GM19328 (cell line): ENCODE measurements around the gene SLC2A9.

ENCODE experiments used
- ATAC-seq: cut with Tn5 transposase; IDR thresholded peaks from one replicate; pipeline ENCODE4 v1.9.1; 2021; ENCODE audit warnings: mild to moderate bottlenecking, moderate library complexity; ENCODE audit not compliant: unreplicated experiment

SLC2A9 gene

GRCh38 chr4:10020871-10021652 lies at the start of gene SLC2A9:
TSS of gene SLC2A9 (minus strand) at chr4:10021497. CDS start at chr4:10021429, 68 bp downstream.
- no peak for ATAC-seq

GRCh38 chr4:10069075-10069642 lies 47.9 kb upstream of the SLC2A9 start:
- ATAC-seq, result no peak

- ATAC-seq, result no peak
These were observed 45.7 kb upstream of the SLC2A9 start for GRCh38 chr4:10066670-10067651.

- no peak for ATAC-seq
These were observed 44.9 kb upstream of the SLC2A9 start for GRCh38 chr4:10066206-10066605.

GRCh38 chr4:10063544-10064300 lies 42.4 kb upstream of the SLC2A9 start:
- no peak for ATAC-seq

- ATAC-seq, result no peak
These were observed 40.5 kb upstream of the SLC2A9 start for GRCh38 chr4:10061650-10062415.

DNA sequence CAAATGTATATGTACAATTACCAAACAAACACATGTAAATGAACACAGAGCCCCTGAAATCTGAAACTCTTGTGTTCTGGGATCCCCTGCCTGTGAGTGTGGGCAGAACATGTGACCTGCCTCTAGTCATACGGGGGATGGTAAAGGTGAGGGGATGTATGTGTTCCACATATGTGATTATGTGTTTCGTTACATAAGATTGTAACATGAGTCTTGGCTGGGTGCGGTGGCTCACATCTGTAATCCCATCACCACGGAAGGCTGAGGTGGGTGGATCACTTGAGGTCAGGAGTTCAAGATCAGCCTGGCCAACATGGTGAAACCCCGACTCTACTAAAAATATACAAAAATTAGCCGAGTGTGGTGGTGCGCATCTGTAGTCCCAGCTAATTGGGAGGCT lies 37.1 kb upstream of the SLC2A9 start:
- ATAC-seq, result no peak

GRCh38 chr4:10057023-10057395 lies 35.7 kb upstream of the SLC2A9 start:
- no peak for ATAC-seq

DNA sequence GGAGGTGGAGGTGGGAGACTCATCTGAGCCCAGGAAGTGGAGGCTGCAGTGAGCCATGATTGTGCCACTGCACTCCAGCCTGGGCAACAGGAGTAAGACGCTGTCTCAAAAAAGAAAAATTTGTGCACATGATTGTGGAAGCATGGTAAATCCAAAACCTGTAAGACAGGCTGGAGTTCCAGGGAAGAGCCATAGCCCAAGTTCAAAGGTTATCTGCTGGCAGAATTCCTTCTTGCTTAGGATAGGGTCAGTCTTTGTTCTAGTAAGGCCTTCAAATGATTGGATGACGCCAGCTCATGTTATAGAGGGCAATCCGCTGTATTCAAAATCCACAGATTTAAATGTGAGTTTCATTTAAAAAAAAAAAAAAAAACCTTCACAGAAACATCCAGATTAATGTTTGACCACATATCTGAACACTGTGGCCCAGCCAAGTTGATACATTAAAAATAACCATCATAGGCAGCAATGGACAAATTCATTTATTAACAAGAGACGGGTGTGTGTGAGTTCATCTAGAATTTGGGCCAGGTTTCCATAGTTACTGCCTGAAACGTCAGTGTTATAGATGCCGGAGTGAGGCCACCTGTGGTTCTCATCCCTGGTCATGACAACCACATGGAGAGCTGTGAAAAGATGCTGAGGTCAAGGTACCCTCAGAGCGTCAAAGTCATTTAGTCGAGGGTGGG lies 35.2 kb upstream of the SLC2A9 start:
- no peak for ATAC-seq

DNA sequence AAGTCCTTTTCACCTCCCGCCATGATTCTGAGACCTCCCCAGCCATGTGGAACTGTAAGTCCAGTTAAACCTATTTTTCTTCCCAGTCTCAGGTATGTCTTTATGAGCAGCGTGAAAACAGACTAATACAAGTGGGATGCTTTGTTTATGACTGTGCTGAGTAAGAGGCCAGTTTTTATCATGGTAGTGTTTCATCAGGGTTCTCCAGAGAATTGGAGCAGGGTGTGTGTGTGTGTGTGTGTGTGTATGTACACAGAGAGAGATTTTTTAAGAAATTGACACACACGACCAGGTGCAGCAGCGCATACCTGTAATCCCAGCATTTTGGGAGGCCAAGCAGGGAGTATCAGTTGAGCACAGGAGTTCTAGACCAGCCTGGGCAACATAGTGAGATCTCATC lies 34.6 kb upstream of the SLC2A9 start:
- no peak for ATAC-seq

DNA sequence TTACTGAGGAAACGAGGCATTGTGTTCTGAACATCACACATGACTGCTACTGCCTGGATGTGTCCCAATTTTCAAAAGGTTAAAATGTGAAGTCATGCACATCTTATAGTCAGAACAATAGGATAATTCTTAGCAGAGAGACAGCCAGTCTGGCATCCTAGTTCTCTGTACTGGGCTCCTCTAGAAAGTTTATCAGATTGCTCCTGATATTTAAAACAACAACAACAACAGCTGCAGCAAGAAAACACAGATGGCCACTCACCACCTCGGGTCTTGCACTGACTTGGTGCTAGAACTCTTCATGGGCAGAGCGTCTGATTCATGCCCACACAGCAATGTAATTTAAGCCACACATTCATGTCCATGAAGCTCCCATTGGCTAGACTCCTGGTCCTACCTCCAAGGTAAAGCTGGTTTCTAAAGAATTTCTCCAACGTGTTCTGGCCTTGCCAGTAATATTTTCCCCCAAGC lies 33.3 kb upstream of the SLC2A9 start:
- no peak for ATAC-seq

DNA sequence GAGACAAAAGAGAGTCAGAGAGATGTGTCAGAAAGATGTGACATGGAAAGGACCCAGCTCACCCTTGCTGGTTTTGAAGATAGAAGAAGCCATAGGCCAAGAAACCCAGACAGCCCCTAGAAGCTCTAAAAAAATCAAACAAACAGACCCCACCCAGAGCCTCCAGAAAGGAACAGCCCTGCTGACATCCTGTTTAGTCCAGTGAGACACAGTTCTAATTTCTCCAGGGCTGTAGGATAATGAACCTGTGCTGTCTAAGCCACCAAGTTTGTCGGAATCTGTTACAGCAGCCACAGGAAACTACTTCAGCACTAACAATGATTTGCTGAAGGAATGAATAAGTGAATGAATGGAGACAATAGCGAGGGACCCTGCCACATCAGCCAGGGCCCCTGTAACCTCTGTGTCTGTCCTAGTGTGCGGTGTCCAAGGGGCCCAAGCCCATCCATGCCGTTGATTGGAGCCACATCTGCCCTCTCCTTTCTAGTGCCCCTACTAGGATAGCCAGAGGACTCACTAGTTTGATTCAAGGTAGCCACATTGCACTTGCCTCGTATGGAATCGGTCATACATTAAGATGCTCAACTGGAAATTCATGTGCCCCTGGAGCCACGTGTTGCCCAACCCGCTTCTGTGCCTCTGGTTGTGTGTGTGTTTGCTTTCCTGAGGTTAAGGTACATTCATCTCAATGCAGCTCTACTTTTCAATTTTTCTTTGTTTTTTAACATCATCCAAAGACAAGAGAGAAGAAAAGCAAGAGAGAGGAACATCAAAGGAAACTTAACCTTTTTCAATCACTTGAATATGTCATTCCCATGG lies 32.5 kb upstream of the SLC2A9 start:
- ATAC-seq, result no peak

DNA sequence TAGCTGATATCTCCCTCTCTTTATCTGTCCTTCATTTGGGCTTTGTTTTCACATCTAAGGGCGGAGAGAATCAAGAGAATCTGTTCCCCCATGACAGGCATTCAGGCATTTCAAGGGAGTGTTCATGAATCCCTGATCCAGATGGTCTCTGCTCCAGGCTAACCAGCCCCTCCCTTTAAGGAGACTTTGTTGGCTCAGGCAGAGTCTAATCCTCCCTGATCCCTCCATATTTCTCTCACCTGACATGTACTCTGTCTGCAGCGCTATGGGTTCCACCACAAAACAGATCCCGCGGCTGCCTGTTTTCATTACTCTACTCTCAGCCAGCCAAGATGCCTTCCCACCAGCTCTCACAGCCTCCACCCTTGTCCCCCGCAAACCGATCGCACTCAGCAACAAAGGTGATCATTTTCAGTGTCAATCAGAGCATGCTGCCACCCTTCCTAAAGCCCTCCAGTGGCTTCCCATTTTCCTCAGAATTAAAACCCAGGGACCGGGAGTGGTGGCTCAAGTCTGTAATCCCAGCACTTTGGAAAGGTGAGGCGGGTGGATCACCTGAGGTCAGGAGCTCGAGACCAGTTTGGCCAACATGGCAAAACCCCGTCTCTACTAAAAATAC lies 30.3 kb upstream of the SLC2A9 start:
- no peak for ATAC-seq

DNA sequence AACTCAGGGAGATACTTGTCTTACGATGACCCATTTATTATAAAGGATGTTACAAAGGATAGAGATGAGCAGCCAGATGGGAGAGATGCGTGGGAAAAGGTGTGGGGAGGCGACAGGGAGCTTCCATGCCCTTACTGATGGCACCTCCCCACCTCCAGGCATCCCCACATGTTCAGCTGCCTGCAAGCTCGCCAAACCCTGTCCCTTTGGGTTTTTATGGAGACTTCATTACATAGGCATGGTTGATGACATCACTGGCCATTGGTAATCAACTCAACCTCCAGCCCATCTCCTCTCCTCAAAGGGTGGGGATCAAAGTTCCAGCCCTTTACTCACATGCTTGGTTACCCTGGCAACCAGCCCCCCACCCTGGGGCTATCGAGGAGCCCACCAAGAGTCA lies 29.4 kb upstream of the SLC2A9 start:
- no peak for ATAC-seq

DNA sequence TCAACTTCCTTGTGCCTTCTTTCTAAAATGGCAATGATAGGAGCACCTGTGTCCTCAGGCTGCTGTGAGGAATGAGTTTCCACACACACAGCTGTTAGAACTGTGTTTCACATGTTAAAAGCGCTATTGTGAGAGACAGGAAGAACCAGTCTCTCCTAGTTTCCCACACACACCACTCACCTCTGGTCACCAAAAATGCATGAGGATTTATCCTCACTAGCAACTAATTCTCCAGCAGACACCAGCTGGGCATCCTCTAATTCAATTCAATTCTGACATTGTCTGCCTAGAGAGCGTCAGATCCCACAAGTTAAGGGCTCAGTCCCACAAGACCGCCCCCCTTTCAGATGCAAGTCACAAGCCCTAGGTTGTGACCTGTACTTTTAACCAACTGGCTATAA lies 29.0 kb upstream of the SLC2A9 start:
- no peak for ATAC-seq

GRCh38 chr4:10048941-10049697 lies 27.8 kb upstream of the SLC2A9 start:
- ATAC-seq, result no peak

- no peak for ATAC-seq
These were observed 26.7 kb upstream of the SLC2A9 start for GRCh38 chr4:10047967-10048366.
